SU-DHL-6 (cell line): ENCODE data around the gene SC5D.

ENCODE experiments used
- H2AFZ ChIP-seq: fragments of 200-600 bp; sonication (generic); 2 replicates; pipeline ENCODE4 v1.6.1; 2014; ENCODE audit warnings: low read depth, mild to moderate bottlenecking, moderate library complexity, mixed read lengths, antibody characterized with exemption, low read length; ENCODE audit not compliant: severe bottlenecking
- H3F3A ChIP-seq: fragments of 200-600 bp; shearing (Covaris generic); 2 replicates; pipeline ENCODE4 v1.6.0; 2016; ENCODE audit warnings: antibody characterized with exemption, mild to moderate bottlenecking; ENCODE audit not compliant: insufficient read depth
- H3K27ac ChIP-seq: fragments of 200-600 bp; sonication (generic); 2 replicates; pipeline ENCODE4 v1.5.1; 2016; ENCODE audit warnings: low read depth, mild to moderate bottlenecking, low read length, moderate library complexity, mixed read lengths
- H3K27me3 ChIP-seq: fragments of 200-600 bp; sonication (generic), shearing (Covaris generic); 2 replicates; pipeline ENCODE4 v1.6.0; 2014; ENCODE audit warnings: mild to moderate bottlenecking, low read length
- H3K36me3 ChIP-seq: fragments of 200-600 bp; sonication (generic); 2 replicates; pipeline ENCODE4 v1.6.1; 2014; ENCODE audit warnings: mild to moderate bottlenecking, low read length, mixed read lengths
- H3K4me2 ChIP-seq: fragments of 300-600, 200-600 bp; shearing (Covaris generic), sonication (generic); 2 replicates; pipeline ENCODE4 v1.6.0; 2014; ENCODE audit warnings: low read length, low read depth, mild to moderate bottlenecking; ENCODE audit not compliant: poor library complexity, severe bottlenecking
- H3K4me3 ChIP-seq: fragments of 200-600 bp; sonication (generic); 2 replicates; pipeline ENCODE4 v1.5.1; 2014; ENCODE audit warnings: antibody characterized with exemption, low read length, mild to moderate bottlenecking, mixed read lengths; ENCODE audit not compliant: insufficient read depth, poor library complexity, severe bottlenecking
- H3K79me2 ChIP-seq: fragments of 200-600 bp; sonication (generic); 2 replicates; pipeline ENCODE4 v1.6.1; 2014; ENCODE audit warnings: mild to moderate bottlenecking, low read length, moderate library complexity; ENCODE audit not compliant: insufficient read depth
- H3K9ac ChIP-seq: fragments of 200-600 bp; sonication (generic); 2 replicates; pipeline ENCODE4 v1.7.0; 2014; ENCODE audit warnings: mild to moderate bottlenecking, low read length
- H3K9me2 ChIP-seq: fragments of 200-600 bp; sonication (generic); replicated peaks from 2 replicates; pipeline ENCODE4 v1.6.1; 2014; ENCODE audit warnings: low read length; ENCODE audit not compliant: insufficient read depth
- H3K9me3 ChIP-seq: fragments of 200-600 bp; sonication (generic); 2 replicates; pipeline ENCODE4 v1.6.1; 2014; ENCODE audit warnings: low read length, mixed read lengths; ENCODE audit not compliant: insufficient read depth
- H4K20me1 ChIP-seq: fragments of 200-600 bp; sonication (generic); 2 replicates; pipeline ENCODE4 v1.6.1; 2014; ENCODE audit warnings: low read depth, mild to moderate bottlenecking, antibody characterized with exemption, low read length, moderate library complexity, mixed read lengths
- CTCF ChIP-seq: fragments of 200-600 bp; sonication (generic); IDR thresholded peaks from one replicate; pipeline ENCODE4 v1.5.1; 2017; ENCODE audit warnings: antibody characterized with exemption, mild to moderate bottlenecking, low read length, moderate library complexity; ENCODE audit not compliant: insufficient read depth, poor library complexity, severe bottlenecking
- EZH2phosphoT487 ChIP-seq: fragments of 200-600 bp; sonication (generic), shearing (Covaris generic); conservative IDR thresholded peaks from 2 replicates; pipeline ENCODE4 v1.6.1; 2018; ENCODE audit warnings: mild to moderate bottlenecking, antibody characterized with exemption, low read length, moderate library complexity, mixed read lengths

Gene SC5D

GRCh38 chr11:121255473-121256125 is 37.0 kb upstream of the SC5D start:
- no peak overlapping the region for H3K4me2 ChIP-seq
- TF ChIP-seq CTCF (no peak), EZH2phosphoT487 (no peak)
- no peaks in the 10 kb centered on the region for H3F3A ChIP-seq

GRCh38 chr11:121257289-121257688 is 35.3 kb upstream of the SC5D start:
- TF ChIP-seq CTCF (no peak), EZH2phosphoT487 (no peak)
- no peaks in the 10 kb centered on the region for H3K9me2 ChIP-seq
- H3K9me3 ChIP-seq: no peaks in the 10 kb centered on the region
- 0 out of 2 replicates have a peak, but pooled peaks cover 2% of the 10 kb centered on the region for H3K36me3 ChIP-seq
- no peak overlapping the region for H2AFZ ChIP-seq
- H3K79me2 ChIP-seq: no peaks in the 10 kb centered on the region
- no peaks in the 10 kb centered on the region for H3K27me3 ChIP-seq
- H4K20me1 ChIP-seq: no peaks in the 10 kb centered on the region
- H3K27ac ChIP-seq: no peak overlapping the region
- H3F3A ChIP-seq: no peaks in the 10 kb centered on the region
- H3K9ac ChIP-seq: no peak overlapping the region
- H3K4me2 ChIP-seq: no peak overlapping the region
- H3K4me3 ChIP-seq: no peak overlapping the region

More at GRCh38 chr11:121255473-121256125, 37.0 kb upstream of the SC5D start:
- Histone ChIP-seq H2AFZ (no peak overlapping the region), H3K9me3 (no peaks in the 10 kb centered on the region), H3K27ac (no peak overlapping the region), H4K20me1 (no peaks in the 10 kb centered on the region), H3K36me3 (0 out of 2 replicates have a peak, but pooled peaks cover 2% of the 10 kb centered on the region), H3K79me2 (no peaks in the 10 kb centered on the region), H3K4me3 (no peak overlapping the region), H3K9ac (no peak overlapping the region), H3K9me2 (no peaks in the 10 kb centered on the region), H3K27me3 (no peaks in the 10 kb centered on the region)

- Histone ChIP-seq H3K9ac (no peak overlapping the region), H4K20me1 (no peaks in the 10 kb centered on the region), H3K9me3 (no peaks in the 10 kb centered on the region), H3K79me2 (no peaks in the 10 kb centered on the region), H3F3A (no peaks in the 10 kb centered on the region), H2AFZ (no peak overlapping the region), H3K36me3 (0 out of 2 replicates have a peak, but pooled peaks cover 2% of the 10 kb centered on the region), H3K4me3 (no peak overlapping the region), H3K27ac (no peak overlapping the region), H3K27me3 (no peaks in the 10 kb centered on the region), H3K9me2 (no peaks in the 10 kb centered on the region), H3K4me2 (no peak overlapping the region)
- TF ChIP-seq EZH2phosphoT487: no peak
- TF ChIP-seq CTCF: no peak
Observed at GRCh38 chr11:121257976-121258375, 34.6 kb upstream of the SC5D start.
